ENCODE data around the gene BRD3.

DNA sequence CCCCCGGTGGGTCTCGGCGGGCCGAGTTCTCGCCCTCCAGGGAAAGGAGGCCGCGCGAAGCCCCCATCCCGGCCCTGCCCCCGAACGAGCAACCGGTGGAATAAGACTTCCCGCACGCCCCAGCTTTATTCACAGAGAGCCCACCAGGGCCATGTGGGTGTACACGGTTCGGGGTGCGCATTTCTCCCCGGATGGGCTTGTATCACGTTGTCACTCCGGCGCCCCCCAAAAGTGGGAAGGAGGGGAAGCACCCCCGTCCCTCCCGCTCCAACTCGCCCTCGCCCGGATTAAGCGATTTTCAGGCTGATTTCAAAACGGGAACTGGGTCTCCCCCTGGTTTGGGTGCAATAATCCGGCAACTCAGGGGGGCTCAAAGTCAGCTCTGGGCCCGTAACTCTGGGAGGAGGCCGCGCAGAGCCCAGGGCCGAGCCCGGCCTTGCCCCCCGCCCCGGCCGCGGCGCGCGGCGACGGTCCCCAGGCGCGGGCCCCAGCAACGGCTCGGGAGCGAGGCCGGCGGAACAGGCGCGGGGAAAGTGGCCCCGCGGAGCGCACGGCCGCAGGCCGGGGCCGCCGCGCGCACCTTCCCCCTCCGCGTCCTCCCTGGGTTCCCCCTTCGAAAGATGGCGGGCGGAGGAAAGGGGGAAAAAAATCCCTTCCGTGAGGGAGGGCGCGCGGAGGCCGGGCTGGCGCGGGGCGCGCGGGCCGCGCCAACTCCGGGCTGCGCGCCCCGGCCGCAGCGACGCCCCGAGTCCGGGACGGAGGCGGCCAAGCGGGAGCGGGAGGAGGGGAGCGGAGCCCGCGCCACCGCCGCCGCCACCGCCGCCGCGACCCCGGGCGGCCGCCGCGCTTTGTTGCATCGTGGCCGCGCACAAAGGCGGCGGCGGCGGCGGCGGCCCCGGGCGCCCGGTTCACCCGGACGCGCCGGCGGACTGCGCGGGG is 644 bp downstream of the BRD3 start:
- TF ChIP-seq POLR2A (IDR thresholded peaks at IDR 0.05) = no peak
- TF ChIP-seq, protein P1, sequence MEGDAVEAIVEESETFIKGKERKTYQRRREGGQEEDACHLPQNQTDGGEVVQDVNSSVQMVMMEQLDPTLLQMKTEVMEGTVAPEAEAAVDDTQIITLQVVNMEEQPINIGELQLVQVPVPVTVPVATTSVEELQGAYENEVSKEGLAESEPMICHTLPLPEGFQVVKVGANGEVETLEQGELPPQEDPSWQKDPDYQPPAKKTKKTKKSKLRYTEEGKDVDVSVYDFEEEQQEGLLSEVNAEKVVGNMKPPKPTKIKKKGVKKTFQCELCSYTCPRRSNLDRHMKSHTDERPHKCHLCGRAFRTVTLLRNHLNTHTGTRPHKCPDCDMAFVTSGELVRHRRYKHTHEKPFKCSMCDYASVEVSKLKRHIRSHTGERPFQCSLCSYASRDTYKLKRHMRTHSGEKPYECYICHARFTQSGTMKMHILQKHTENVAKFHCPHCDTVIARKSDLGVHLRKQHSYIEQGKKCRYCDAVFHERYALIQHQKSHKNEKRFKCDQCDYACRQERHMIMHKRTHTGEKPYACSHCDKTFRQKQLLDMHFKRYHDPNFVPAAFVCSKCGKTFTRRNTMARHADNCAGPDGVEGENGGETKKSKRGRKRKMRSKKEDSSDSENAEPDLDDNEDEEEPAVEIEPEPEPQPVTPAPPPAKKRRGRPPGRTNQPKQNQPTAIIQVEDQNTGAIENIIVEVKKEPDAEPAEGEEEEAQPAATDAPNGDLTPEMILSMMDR (IDR thresholded peaks at IDR 0.05 in 4 of 5, conservative IDR thresholded peaks at IDR 0.05 in 1 of 5) = no peak
